Neural crest cell (in vitro differentiated cells): ENCODE measurements around the gene FIBCD1. TPM values are rescaled to one million over a fixed set of nuclear protein-coding genes. Genes with fewer than 3 reads are reported as not detected.

ENCODE experiments used
- DNase-seq: peaks from one replicate; pipeline ENCODE4 v3.0.0; 2021; ENCODE audit warnings: low read depth, mixed read lengths, low spot score
- H3K27ac Mint-ChIP-seq: one replicate; pipeline ENCODE4 v1.8.0; 2021; ENCODE audit warnings: mild to moderate bottlenecking, mixed read lengths; ENCODE audit not compliant: unreplicated experiment
- H3K27me3 Mint-ChIP-seq: 2 replicates; pipeline ENCODE4 v1.8.0; 2021; ENCODE audit warnings: low read depth, mild to moderate bottlenecking, mixed read lengths
- H3K36me3 Mint-ChIP-seq: 2 replicates; pipeline ENCODE4 v1.8.0; 2021; ENCODE audit warnings: low read depth, mild to moderate bottlenecking, mixed read lengths
- H3K4me1 Mint-ChIP-seq: 2 replicates; pipeline ENCODE4 v1.8.0; 2021; ENCODE audit warnings: mixed read lengths
- H3K4me3 Mint-ChIP-seq: one replicate; pipeline ENCODE4 v1.8.0; 2021; ENCODE audit warnings: mild to moderate bottlenecking, mixed read lengths
- H3K9me3 Mint-ChIP-seq: 2 replicates; pipeline ENCODE4 v1.8.0; 2021; ENCODE audit warnings: mixed read lengths
- total RNA-seq: library from RNA; stranded (reverse); gene quantifications from 2 replicates; pipeline ENCODE4 v1.2.1, GENCODE V29; 2021
- TF ChIP-seq, protein P1 (sequence below): fragments of 200-600 bp; sonication (generic); conservative IDR thresholded peaks from 2 replicates; pipeline ENCODE4 v1.5.0; 2021; ENCODE audit warnings: antibody characterized with exemption, mild to moderate bottlenecking

FIBCD1 gene
- total RNA-seq, 1 donor from 2014 or later = 0.23 TPM

DNA sequence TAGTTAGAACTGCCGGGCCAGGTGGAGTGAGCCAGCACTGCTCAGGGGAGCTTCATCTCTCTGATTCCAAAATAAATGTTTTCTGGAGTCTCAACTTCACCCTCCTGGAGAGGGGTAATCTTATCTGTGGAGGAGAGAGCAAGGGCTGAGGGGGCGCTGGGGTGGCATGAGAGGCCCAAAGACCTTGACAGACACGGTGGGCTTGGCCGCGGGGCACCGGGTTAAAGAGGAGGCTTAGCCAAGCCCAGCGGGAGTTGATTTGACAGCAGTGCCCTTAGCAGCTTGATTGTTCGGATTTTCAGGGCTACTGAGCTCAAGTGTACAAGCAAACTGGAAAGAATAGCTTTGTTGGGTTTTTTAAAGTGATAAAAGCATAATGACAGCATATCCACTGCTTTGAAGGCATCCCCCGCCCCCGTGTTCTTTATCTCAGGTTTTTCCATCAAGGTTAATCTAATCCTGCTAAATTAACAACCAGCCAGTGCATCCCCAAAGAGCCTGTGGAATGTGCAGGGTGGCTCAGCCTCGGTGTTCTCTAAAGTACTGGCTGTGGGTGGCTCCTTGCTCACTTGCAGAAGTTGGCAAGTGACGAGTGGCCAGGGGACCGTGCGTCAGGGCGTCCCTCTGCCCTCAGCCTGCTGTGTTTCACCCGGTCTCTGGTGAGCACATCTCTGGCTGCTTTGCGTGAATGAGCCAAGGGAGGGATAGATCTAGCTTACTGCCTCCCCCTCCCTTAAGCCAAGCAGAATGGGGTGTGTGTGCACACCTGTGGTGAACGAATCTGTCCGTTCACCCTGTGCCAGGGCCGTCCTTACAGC lies 48.0 kb downstream of the FIBCD1 start:
- H3K4me3 Mint-ChIP-seq = no peak overlapping the region
- peaks cover 32% of the 10 kb centered on the region for H3K4me1 Mint-ChIP-seq
- H3K9me3 Mint-ChIP-seq = no peaks in the 10 kb centered on the region
- H3K27ac Mint-ChIP-seq = no peak overlapping the region
- TF ChIP-seq, protein P1, sequence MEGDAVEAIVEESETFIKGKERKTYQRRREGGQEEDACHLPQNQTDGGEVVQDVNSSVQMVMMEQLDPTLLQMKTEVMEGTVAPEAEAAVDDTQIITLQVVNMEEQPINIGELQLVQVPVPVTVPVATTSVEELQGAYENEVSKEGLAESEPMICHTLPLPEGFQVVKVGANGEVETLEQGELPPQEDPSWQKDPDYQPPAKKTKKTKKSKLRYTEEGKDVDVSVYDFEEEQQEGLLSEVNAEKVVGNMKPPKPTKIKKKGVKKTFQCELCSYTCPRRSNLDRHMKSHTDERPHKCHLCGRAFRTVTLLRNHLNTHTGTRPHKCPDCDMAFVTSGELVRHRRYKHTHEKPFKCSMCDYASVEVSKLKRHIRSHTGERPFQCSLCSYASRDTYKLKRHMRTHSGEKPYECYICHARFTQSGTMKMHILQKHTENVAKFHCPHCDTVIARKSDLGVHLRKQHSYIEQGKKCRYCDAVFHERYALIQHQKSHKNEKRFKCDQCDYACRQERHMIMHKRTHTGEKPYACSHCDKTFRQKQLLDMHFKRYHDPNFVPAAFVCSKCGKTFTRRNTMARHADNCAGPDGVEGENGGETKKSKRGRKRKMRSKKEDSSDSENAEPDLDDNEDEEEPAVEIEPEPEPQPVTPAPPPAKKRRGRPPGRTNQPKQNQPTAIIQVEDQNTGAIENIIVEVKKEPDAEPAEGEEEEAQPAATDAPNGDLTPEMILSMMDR = no peak
- H3K27me3 Mint-ChIP-seq = no peaks in the 10 kb centered on the region
- H3K36me3 Mint-ChIP-seq = no peaks in the 10 kb centered on the region
- no peak for DNase-seq

GRCh38 chr9:130890124-130890523 lies 48.9 kb downstream of the FIBCD1 start:
- Mint-ChIP-seq H3K4me1 (peaks cover 31% of the 10 kb centered on the region), H3K4me3 (no peak overlapping the region), H3K27me3 (no peaks in the 10 kb centered on the region), H3K36me3 (peaks cover 2% of the 10 kb centered on the region), H3K27ac (peak overlapping the region; percentile 43), H3K9me3 (no peaks in the 10 kb centered on the region)
- DNase-seq = no peak
- TF ChIP-seq, protein P1 = no peak

- no peak for DNase-seq
- H3K4me1 Mint-ChIP-seq = peaks cover 26% of the 10 kb centered on the region
- no peak overlapping the region for H3K27ac Mint-ChIP-seq
- H3K36me3 Mint-ChIP-seq = peaks cover 2% of the 10 kb centered on the region
- TF ChIP-seq, protein P1 = no peak
- no peaks in the 10 kb centered on the region for H3K27me3 Mint-ChIP-seq
- no peak overlapping the region for H3K4me3 Mint-ChIP-seq
- H3K9me3 Mint-ChIP-seq = no peaks in the 10 kb centered on the region
Observed at GRCh38 chr9:130888146-130888885, 50.7 kb downstream of the FIBCD1 start.

GRCh38 chr9:130887494-130888144 lies 51.4 kb downstream of the FIBCD1 start:
- H3K27ac Mint-ChIP-seq = no peak overlapping the region
- H3K36me3 Mint-ChIP-seq = peaks cover 2% of the 10 kb centered on the region

GRCh38 chr9:130886981-130887380 lies 52.1 kb downstream of the FIBCD1 start:
- DNase-seq = no peak
- Mint-ChIP-seq H3K4me3 (no peak overlapping the region), H3K9me3 (no peaks in the 10 kb centered on the region), H3K27me3 (no peaks in the 10 kb centered on the region), H3K36me3 (peaks cover 2% of the 10 kb centered on the region), H3K4me1 (peaks cover 17% of the 10 kb centered on the region), H3K27ac (peak overlapping the region; percentile 84)
- TF ChIP-seq, protein P1 = no peak

More at GRCh38 chr9:130887494-130888144, 51.4 kb downstream of the FIBCD1 start:
- peaks cover 24% of the 10 kb centered on the region for H3K4me1 Mint-ChIP-seq
- DNase-seq = no peak
- TF ChIP-seq, protein P1 = no peak
- H3K27me3 Mint-ChIP-seq = no peaks in the 10 kb centered on the region
- no peaks in the 10 kb centered on the region for H3K9me3 Mint-ChIP-seq
- no peak overlapping the region for H3K4me3 Mint-ChIP-seq
